Hindlimb muscle (tissue), 1 donor: Measurements from ENCODE around the gene FOXO3. TPM values are rescaled to one million over a fixed set of nuclear protein-coding genes. Genes with fewer than 3 reads are reported as not detected.

Source experiments
- DNase-seq: peaks from one replicate; pipeline ENCODE4 v3.0.0-alpha.2; 2013
- polyA plus RNA-seq: library from polyadenylated mRNA; unstranded; fragments of 120-200 nt; gene quantifications from one replicate; pipeline ENCODE4 v1.2.1, GENCODE V29; 2013; ENCODE audit not compliant: insufficient read length

Gene FOXO3
- polyA plus RNA-seq, 1 donor, result 35.1 TPM

GRCh38 chr6:108576709-108577108, 16.0 kb downstream of the FOXO3 start:
- no peak for DNase-seq

- DNase-seq, result no peak
Observed at GRCh38 chr6:108578166-108578565, 17.4 kb downstream of the FOXO3 start.

- no peak for DNase-seq
Observed at GRCh38 chr6:108578595-108579327, 18.0 kb downstream of the FOXO3 start.

GRCh38 chr6:108579328-108579721, 18.6 kb downstream of the FOXO3 start:
- DNase-seq, result no peak

- DNase-seq, result no peak
Observed at GRCh38 chr6:108580646-108581045, 19.9 kb downstream of the FOXO3 start.

- no peak for DNase-seq
Observed at GRCh38 chr6:108581237-108581931, 20.7 kb downstream of the FOXO3 start.

GRCh38 chr6:108581932-108582475, 21.3 kb downstream of the FOXO3 start:
- DNase-seq, result no peak

- no peak for DNase-seq
Observed at GRCh38 chr6:108582618-108583017, 21.9 kb downstream of the FOXO3 start.

- DNase-seq, result no peak
Observed at GRCh38 chr6:108584323-108584722, 23.6 kb downstream of the FOXO3 start.

GRCh38 chr6:108585359-108585758, 24.6 kb downstream of the FOXO3 start:
- DNase-seq, result no peak

GRCh38 chr6:108585921-108586536, 25.3 kb downstream of the FOXO3 start:
- DNase-seq, result no peak

- no peak for DNase-seq
Observed at GRCh38 chr6:108587258-108588059, 26.7 kb downstream of the FOXO3 start.

- no peak for DNase-seq
Observed at GRCh38 chr6:108588586-108588985, 27.9 kb downstream of the FOXO3 start.

GRCh38 chr6:108589244-108589791, 28.6 kb downstream of the FOXO3 start:
- peak; percentile 75 for DNase-seq

- peak; percentile 49 for DNase-seq
Observed at GRCh38 chr6:108591040-108591816, 30.5 kb downstream of the FOXO3 start.

- peak; percentile 45 for DNase-seq
Observed at GRCh38 chr6:108592371-108593337, 31.9 kb downstream of the FOXO3 start.

GRCh38 chr6:108594151-108594550, 33.4 kb downstream of the FOXO3 start:
- DNase-seq, result no peak

GRCh38 chr6:108594640-108595039, 33.9 kb downstream of the FOXO3 start:
- DNase-seq, result no peak

- no peak for DNase-seq
Observed at GRCh38 chr6:108596956-108597355, 36.2 kb downstream of the FOXO3 start.
